Spinal cord (tissue), 10 donors: ENCODE data around the gene USP6. TPM values are rescaled to one million over a fixed set of nuclear protein-coding genes. Genes with fewer than 3 reads are reported as not detected.
"Not testable (repeated sequence)": the region's sequence is repeated elsewhere in the genome, so short reads cannot be mapped to it uniquely, and the experiment has no call there.

Source experiments
- DNase-seq, 6 donors: peaks; one replicate each; pipeline versions ENCODE4 v3.0.0 to v3.0.0-alpha.2; 2013 to 2015; ENCODE audit warnings: low spot score in 6 of 6, low read depth in 4 of 6
- H3K27ac ChIP-seq: one replicate; pipeline ENCODE4 v1.5.1; 2013; ENCODE audit warnings: low read depth, low read length, control low read depth
- H3K27me3 ChIP-seq: one replicate; pipeline ENCODE4 v1.6.1; 2013; ENCODE audit warnings: low read length; ENCODE audit not compliant: control insufficient read depth, insufficient read depth
- H3K36me3 ChIP-seq: one replicate; pipeline ENCODE4 v1.6.1; 2013; ENCODE audit warnings: low read length; ENCODE audit not compliant: control insufficient read depth, insufficient read depth
- H3K4me1 ChIP-seq: one replicate; pipeline ENCODE4 v1.6.1; 2013; ENCODE audit warnings: low read length; ENCODE audit not compliant: control insufficient read depth, insufficient read depth
- H3K4me3 ChIP-seq: one replicate; pipeline ENCODE4 v1.5.1; 2013; ENCODE audit warnings: low read depth, low read length, control low read depth
- H3K9me3 ChIP-seq: one replicate; pipeline ENCODE4 v1.6.1; 2013; ENCODE audit warnings: low read length; ENCODE audit not compliant: control insufficient read depth, insufficient read depth
- WGBS: methylation state at CpG from one replicate; pipeline ENCODE4 v1.1.5; 2013; ENCODE audit warnings: missing lambda C conversion rate; ENCODE audit not compliant: insufficient coverage; 5-methylcytosine and 5-hydroxymethylcytosine counted together
- polyA plus RNA-seq, 2 donors: library from polyadenylated mRNA; unstranded; fragments of 120-200 nt; gene quantifications; one replicate each; pipeline ENCODE4 v1.2.1, GENCODE V29; 2013; ENCODE audit not compliant: insufficient read length in 2 of 2
- total RNA-seq, 2 donors: library from RNA; depleted of rRNA in 1 of 2; stranded (reverse); fragments of 120-200 nt in 1 of 2; fragments of >200 nt in 1 of 2; gene quantifications; one replicate each; pipeline versions ENCODE4 v1.2.3 to v1.2.4, GENCODE V29; 2013 to 2014
- donor health status: healthy.

The USP6 gene
- total and polyA plus RNA-seq, 4 donors = 0.10 to 9.8 (median 1.9) TPM

DNA sequence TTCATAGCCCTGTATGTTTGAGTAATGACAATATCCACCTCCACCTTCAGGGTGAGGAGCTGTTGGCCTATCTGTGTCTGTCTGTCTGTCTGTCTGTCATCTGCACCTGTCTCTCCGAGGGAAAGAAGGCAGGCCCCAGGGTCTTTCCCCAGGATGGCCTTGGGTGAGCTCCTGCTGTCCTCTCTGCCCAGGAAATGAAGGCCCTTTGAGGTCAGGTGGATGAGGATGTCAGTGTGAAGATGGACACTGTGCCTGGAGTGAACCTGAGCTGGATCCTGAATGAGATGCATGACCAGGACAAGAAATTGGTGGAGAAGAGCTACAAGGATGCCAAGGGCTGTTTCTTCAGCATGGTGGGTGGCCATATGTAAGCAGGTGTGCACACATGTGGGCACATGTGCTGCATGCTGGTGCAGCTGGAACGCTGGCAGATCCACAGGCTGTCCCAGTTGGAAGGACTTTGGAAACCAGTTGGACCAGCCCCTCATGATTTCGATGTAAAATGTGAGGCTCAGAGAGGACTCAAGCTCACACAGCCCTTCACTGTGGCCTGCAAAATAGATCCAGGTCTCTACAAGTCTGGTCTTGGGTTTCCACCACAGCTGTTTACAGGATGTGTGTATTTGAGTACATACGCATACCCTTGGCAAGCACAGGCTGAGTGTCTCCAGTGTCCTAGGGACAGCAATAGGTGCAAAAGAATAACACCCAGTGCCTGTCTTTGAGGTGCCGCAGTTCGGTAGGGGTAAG is 4.8 kb downstream of the USP6 start:
- not testable (repeated sequence) for H3K36me3 ChIP-seq, DNase-seq, H3K4me3 ChIP-seq, H3K9me3 ChIP-seq, H3K27ac ChIP-seq
- 96% methylated on average over 6 of the region's 6 CpGs for WGBS
- Histone ChIP-seq H3K4me1 (peaks cover 20% of the 10 kb centered on the region), H3K27me3 (peaks cover 39% of the 10 kb centered on the region)

- H3K4me3 ChIP-seq = no peak overlapping the region
- 93% methylated on average over 14 of the region's 16 CpGs for WGBS
- H3K27ac ChIP-seq = no peak overlapping the region
- peaks cover 13% of the 10 kb centered on the region for H3K4me1 ChIP-seq
- H3K27me3 ChIP-seq = peaks cover 32% of the 10 kb centered on the region
- no peak for DNase-seq
- H3K36me3 ChIP-seq = no peaks in the 10 kb centered on the region
- H3K9me3 ChIP-seq = no peaks in the 10 kb centered on the region
These were observed 5.5 kb downstream of the USP6 start for GRCh38 chr17:5121186-5121841.

DNA sequence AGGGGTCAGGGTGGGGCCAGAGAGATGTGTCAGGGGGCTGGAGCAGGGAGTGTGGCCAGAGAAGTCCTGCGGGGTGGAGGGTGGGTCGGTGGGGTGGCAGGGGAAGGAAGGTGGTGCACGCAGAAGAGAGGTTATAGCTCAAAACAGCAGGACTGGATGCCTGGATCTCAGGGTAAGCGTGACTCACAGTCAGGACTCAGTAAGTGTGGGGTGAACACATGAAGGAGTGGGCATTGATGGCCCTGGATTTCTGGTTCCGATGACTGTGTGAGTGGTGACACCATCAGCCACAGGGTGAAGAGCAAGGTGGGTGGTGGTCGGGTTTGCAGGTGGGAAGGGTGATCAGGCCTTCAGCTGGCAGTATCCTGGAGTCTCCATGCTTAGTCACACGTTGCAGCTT is 6.2 kb downstream of the USP6 start:
- Histone ChIP-seq H3K27me3 (peaks cover 24% of the 10 kb centered on the region), H3K4me1 (peaks cover 10% of the 10 kb centered on the region)
- H3K27ac ChIP-seq, DNase-seq, H3K9me3 ChIP-seq, H3K4me3 ChIP-seq, H3K36me3 ChIP-seq: not testable (repeated sequence)
- 77% methylated on average over 7 of the region's 7 CpGs for WGBS

DNA sequence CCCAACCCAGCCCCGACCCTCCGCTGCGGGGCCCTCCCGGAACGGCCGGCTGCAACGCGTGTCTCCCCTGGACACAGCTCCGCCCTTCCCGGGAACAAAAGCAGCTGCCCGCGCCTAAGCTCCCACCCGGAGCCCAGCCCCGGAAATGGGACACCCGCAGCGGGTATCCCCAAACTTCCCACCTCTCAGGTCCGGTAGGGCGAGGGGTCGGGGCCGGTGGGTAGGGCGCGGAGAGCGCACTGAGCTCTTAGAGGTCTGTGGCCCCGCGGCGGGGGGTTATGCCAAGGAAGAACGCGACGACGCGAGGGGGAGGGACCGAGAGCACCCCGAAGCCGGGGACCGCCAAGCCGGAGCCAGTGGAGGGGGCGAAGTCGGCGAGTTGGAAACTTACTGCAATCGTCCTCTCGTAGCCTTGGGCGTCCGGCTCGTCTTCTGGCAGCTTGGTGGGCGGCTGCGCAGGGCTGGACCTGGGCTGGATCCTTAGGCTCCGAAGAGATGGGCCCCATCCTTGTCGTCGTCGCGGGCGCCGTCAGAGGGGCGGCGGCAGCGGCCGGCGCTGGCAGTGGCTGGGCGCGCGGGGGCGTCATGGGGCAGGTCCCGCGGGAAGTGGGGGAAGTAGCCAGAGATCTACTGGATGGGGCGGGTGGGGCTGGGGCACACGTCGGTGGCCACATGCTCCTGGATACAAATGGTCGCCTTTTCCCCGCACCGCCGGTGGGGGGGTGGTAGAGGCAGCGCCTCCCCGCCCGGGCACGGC is 6.9 kb downstream of the USP6 start:
- Histone ChIP-seq H3K27ac (no peak overlapping the region), H3K4me1 (peaks cover 10% of the 10 kb centered on the region), H3K27me3 (peaks cover 20% of the 10 kb centered on the region), H3K9me3 (no peaks in the 10 kb centered on the region), H3K36me3 (no peaks in the 10 kb centered on the region), H3K4me3 (peak overlapping the region; percentile 65)
- DNase-seq = peak in 2 of 6 donors; percentile 15 to 54
- under 1% methylated on average over 69 of the region's 75 CpGs for WGBS

DNA sequence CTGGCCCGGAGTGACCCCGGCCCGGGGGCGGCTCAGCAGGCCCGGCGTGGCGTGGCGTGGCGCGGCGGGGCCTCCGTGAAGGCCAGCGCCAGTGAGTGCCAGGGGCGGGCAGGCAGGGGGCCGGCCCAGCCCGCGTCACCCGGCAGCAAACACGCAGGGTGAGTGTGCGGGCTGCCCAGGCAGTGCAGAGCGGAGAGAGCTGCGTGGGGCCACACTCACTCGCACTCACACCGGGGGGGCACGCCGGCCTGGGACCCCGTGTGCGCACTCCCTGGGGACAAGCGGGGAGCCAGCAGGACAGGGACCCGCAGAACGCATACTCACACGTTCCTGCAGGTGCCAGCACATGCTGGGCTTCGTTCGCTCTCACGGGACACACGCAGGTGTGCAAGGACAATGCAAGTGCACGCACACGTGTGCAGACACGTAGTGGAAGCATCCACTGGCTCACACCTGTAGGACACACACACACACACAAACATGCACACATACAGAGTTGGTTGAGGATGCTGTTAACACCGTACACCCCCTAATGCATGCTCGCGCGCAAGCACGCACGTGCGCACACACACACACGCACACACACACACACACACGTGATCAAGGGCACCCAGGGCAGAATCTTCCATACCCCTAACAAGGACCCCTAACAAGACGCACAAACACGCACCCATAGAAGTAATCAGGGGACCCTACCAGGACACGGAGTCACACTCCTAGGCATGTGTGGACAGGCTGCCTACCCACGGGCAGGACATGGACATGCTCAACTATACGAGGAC is 7.7 kb downstream of the USP6 start:
- Histone ChIP-seq H3K36me3 (no peaks in the 10 kb centered on the region), H3K4me1 (peaks cover 10% of the 10 kb centered on the region), H3K27me3 (peaks cover 13% of the 10 kb centered on the region), H3K27ac (no peak overlapping the region), H3K9me3 (no peaks in the 10 kb centered on the region), H3K4me3 (no peak overlapping the region)
- WGBS = 44% methylated on average over 39 of the region's 53 CpGs
- DNase-seq = no peak

- H3K9me3 ChIP-seq, DNase-seq, H3K36me3 ChIP-seq, H3K27ac ChIP-seq, H3K4me3 ChIP-seq: not testable (repeated sequence)
- Histone ChIP-seq H3K4me1 (peaks cover 10% of the 10 kb centered on the region), H3K27me3 (peaks cover 13% of the 10 kb centered on the region)
- 87% methylated on average over 4 of the region's 5 CpGs for WGBS
These were observed 8.4 kb downstream of the USP6 start for GRCh38 chr17:5124125-5124760.

DNA sequence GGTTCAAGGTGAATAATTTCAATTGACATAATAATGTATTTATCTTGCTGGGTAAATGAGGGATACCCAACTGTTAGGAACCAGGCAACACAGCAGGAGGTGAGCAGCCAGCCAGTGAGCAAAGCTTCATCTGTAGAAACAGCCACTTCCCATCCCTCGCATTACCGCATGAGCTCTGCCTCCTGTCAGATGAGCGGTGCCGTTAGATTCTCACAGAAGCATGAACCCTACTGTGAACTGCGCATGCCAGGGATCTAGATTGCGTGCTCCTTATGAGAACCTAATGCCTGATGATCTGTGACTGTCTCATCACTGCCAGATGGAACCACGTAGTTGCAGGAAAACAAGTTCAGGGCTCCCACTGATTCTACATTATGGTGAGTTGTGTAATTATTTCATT is 9.1 kb downstream of the USP6 start:
- Histone ChIP-seq H3K4me1 (peaks cover 10% of the 10 kb centered on the region), H3K27me3 (peaks cover 13% of the 10 kb centered on the region)
- not testable (repeated sequence) for H3K9me3 ChIP-seq, H3K36me3 ChIP-seq, H3K4me3 ChIP-seq, H3K27ac ChIP-seq
- DNase-seq = peak in 1 of 6 donors; percentile 48
- WGBS = 35% methylated on average over 6 of the region's 7 CpGs

- DNase-seq = no peak
- Histone ChIP-seq H3K36me3 (no peaks in the 10 kb centered on the region), H3K9me3 (no peaks in the 10 kb centered on the region), H3K27ac (no peak overlapping the region), H3K4me1 (peaks cover 10% of the 10 kb centered on the region), H3K27me3 (peaks cover 11% of the 10 kb centered on the region), H3K4me3 (no peak overlapping the region)
- WGBS = 86% methylated on average over 12 of the region's 17 CpGs
These were observed 11.1 kb downstream of the USP6 start for GRCh38 chr17:5126719-5127488.
